Skeletal muscle satellite cell (primary cell): Measurements from ENCODE around the gene TGM2.

ENCODE experiments used
- H3K27me3 ChIP-seq: 2 replicates; pipeline ENCODE4 v1.7.0; 2013; ENCODE audit warnings: low read length; ENCODE audit not compliant: control insufficient read depth, insufficient read depth
- H3K36me3 ChIP-seq: 2 replicates; pipeline ENCODE4 v1.7.0; 2013; ENCODE audit warnings: mild to moderate bottlenecking, control low read depth, low read length; ENCODE audit not compliant: insufficient read depth
- H3K4me1 ChIP-seq: 2 replicates; pipeline ENCODE4 v1.7.0; 2013; ENCODE audit warnings: low read length; ENCODE audit not compliant: control insufficient read depth, insufficient read depth
- H3K4me2 ChIP-seq: 2 replicates; pipeline ENCODE4 v1.7.0; 2013; ENCODE audit warnings: mild to moderate bottlenecking, low read length
- H3K4me3 ChIP-seq: 2 replicates; pipeline ENCODE4 v1.7.0; 2013; ENCODE audit warnings: low read length
- H3K9ac ChIP-seq: 2 replicates; pipeline ENCODE4 v1.7.0; 2013; ENCODE audit warnings: mild to moderate bottlenecking, low read depth, low read length, moderate library complexity
- H3K9me3 ChIP-seq: replicated peaks from 2 replicates; pipeline ENCODE4 v1.7.0; 2013; ENCODE audit warnings: mild to moderate bottlenecking, control low read depth, low read length

TGM2 gene

DNA sequence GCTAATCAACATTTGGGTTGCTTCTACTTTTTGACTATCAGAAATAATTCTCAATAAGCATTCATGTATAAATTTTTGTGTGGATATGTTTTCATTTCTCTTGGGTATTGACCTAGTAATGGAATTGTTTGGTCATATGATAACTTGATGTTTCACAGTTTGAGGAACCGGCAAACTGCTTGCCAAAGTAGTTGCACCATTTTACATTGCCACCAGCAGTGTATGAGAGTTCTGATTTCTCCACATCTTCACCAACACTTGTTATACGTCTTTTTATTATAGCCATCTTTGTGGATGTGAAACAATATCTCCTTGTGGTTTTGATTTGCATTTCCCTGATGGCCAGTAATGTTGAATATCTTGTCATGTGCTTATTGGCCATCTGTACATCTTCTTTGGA lies 42.6 kb upstream of the TGM2 start:
- Histone ChIP-seq H3K4me3 (no peak overlapping the region), H3K4me1 (peaks cover 31% of the 10 kb centered on the region), H3K27me3 (no peaks in the 10 kb centered on the region), H3K9ac (no peak overlapping the region), H3K36me3 (no peaks in the 10 kb centered on the region), H3K4me2 (no peak overlapping the region), H3K9me3 (no peaks in the 10 kb centered on the region)

DNA sequence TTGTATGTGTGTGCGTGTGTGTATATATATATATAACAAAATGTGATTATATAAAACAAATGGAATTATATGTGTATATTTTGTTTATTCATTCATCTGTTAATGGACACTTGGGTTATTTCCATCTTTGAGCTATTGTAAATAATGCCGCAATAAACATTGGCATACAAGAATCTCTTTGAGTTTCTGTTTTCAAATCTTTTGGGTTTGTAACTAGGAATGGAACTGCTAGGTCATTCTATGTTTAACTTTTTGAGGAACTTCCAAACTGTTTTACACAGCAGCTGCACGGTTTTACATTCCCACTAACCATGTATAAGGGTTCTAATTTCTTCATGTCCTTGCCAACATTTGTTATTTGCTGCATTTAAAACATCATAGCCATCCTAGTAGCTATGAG lies 39.9 kb upstream of the TGM2 start:
- H3K36me3 ChIP-seq, result no peaks in the 10 kb centered on the region
- H3K4me1 ChIP-seq, result peaks cover 26% of the 10 kb centered on the region
- H3K4me2 ChIP-seq, result no peak overlapping the region
- no peaks in the 10 kb centered on the region for H3K27me3 ChIP-seq
- no peak overlapping the region for H3K4me3 ChIP-seq
- no peaks in the 10 kb centered on the region for H3K9me3 ChIP-seq
- no peak overlapping the region for H3K9ac ChIP-seq

DNA sequence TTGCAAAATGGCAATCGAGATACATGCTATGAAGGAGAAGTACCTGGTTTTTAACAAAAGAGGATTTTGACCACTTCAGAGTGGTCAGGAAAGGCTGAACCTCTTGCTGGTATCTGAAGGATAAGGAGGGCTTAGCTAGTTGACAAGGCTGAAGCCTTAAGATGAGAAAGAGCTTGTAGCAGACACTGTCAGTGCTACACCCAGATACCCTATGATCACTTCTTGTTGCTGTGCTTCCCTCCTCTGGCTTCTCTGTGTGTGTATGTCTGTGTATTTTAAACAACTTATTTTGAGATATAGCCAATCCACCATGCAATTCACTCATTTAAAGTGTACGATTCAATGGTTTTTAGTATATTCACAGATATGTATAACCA lies 38.9 kb upstream of the TGM2 start:
- Histone ChIP-seq H3K4me3 (no peak overlapping the region), H3K4me2 (no peak overlapping the region), H3K27me3 (no peaks in the 10 kb centered on the region), H3K36me3 (no peaks in the 10 kb centered on the region), H3K9me3 (no peaks in the 10 kb centered on the region), H3K4me1 (peaks cover 20% of the 10 kb centered on the region), H3K9ac (no peak overlapping the region)

DNA sequence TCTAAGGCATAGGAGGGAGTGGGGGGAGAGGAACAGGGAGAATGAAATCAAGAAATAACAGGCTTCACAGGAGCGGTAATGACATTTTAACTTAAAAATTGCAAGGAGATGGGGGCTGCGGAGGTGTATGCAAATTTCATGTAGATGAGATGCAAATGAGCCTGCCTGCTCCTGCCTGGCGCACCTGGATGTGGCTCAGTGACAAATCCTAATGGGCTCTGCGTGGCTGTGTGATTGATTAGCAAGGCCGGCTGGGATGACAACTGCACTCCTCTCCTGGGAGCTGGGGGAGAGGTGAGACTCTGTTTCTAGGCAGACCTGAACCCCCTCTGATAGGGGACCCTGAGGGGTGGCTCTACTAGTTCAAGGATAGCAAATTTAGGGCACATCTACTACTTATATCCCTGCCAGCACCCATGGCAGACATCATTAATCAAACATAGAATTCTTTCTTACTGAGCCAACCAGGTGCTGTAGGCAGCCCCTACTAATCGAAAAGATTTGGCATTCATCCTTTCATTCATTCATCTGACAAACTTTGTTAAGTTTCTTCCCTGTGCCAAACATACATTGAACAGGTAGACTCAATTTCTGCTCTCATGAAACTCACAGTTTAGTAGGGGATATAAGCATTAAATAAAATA lies 38.4 kb upstream of the TGM2 start:
- H3K36me3 ChIP-seq, result no peaks in the 10 kb centered on the region
- H3K4me1 ChIP-seq, result peaks cover 18% of the 10 kb centered on the region
- H3K9me3 ChIP-seq, result no peaks in the 10 kb centered on the region
- no peaks in the 10 kb centered on the region for H3K27me3 ChIP-seq
- H3K4me3 ChIP-seq, result no peak overlapping the region
- no peak overlapping the region for H3K4me2 ChIP-seq
- no peak overlapping the region for H3K9ac ChIP-seq

DNA sequence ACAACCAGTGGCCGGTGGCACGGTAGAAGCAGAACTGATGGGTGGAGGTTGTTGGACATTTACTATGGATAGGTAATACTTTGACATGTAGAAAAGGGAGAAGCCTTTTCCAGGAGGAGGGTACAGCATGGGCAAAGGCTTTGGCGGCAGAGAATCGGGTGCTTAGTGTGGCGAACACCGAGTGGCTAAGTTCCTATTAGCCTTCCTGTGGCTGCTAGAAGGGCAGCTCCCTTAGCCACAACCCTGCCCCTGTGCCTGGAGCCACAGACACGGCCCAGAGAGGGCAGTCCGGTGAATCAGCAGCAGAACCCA lies 37.9 kb upstream of the TGM2 start:
- H3K9me3 ChIP-seq, result no peaks in the 10 kb centered on the region
- no peak overlapping the region for H3K4me3 ChIP-seq
- H3K36me3 ChIP-seq, result no peaks in the 10 kb centered on the region
- H3K9ac ChIP-seq, result no peak overlapping the region
- no peak overlapping the region for H3K4me2 ChIP-seq
- peaks cover 23% of the 10 kb centered on the region for H3K4me1 ChIP-seq
- H3K27me3 ChIP-seq, result no peaks in the 10 kb centered on the region

DNA sequence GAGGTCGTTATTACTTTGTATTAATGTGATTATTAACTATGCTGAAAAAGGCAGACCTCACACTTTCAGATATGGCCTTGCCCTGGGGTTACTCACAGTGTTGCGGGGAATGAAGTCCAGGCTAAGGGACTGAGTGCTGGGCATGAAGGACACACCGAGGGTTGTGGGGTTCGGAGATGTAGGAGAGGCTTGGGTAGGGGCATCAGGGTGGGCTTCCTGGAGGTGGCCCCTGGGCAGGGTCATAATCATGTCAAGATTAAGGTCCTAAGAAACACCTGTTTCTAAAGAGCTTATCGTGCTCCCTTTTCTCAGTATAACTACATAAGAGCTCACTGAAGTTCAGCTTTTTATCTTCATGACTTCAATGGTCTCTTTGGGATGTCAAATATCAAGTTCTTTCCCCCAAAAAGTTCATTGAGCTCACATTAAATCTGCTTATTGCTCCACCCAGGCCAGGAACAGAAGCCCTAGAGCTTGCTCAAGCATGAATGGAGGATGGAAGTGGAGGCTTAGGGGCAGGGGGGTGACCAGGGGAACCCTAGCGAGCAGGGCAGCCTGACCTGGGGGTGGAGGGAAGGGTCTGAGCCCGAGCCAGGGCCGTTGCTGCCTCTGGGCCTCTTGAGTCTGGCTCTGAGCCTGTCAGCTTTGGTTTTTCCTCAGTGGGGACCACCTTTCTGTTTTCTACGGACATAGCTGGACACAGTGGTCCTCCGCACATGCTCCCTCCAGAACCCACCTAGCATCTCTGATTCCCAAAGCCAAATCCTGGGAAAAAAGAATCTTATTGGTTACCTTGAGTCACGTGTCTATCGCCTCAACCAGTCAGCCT lies 37.3 kb upstream of the TGM2 start:
- H3K4me3 ChIP-seq, result no peak overlapping the region
- H3K27me3 ChIP-seq, result no peaks in the 10 kb centered on the region
- no peak overlapping the region for H3K4me2 ChIP-seq
- H3K9ac ChIP-seq, result no peak overlapping the region
- no peaks in the 10 kb centered on the region for H3K9me3 ChIP-seq
- no peaks in the 10 kb centered on the region for H3K36me3 ChIP-seq
- H3K4me1 ChIP-seq, result peaks cover 23% of the 10 kb centered on the region

DNA sequence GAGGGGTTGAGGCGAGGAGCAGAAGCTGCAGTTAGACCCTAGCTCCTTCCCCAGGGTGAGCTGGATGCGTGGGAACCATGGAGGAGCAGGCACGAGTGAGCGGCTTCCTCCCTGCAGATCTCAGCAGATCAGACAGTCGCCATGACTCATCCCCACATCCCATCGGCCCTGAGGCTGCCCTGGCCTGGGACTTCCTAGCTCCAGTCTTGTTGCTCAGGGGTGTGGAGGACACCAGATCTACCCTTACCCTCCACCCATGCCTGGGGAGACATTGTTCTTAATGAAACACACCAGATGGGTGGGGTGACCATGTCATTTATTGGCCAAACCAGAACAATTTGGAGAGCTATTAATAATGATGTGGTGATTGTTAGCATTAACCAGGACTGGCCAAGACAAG lies 36.3 kb upstream of the TGM2 start:
- H3K27me3 ChIP-seq, result no peaks in the 10 kb centered on the region
- no peak overlapping the region for H3K9ac ChIP-seq
- H3K4me3 ChIP-seq, result no peak overlapping the region
- no peaks in the 10 kb centered on the region for H3K9me3 ChIP-seq
- H3K36me3 ChIP-seq, result no peaks in the 10 kb centered on the region
- no peak overlapping the region for H3K4me2 ChIP-seq
- H3K4me1 ChIP-seq, result peaks cover 23% of the 10 kb centered on the region

DNA sequence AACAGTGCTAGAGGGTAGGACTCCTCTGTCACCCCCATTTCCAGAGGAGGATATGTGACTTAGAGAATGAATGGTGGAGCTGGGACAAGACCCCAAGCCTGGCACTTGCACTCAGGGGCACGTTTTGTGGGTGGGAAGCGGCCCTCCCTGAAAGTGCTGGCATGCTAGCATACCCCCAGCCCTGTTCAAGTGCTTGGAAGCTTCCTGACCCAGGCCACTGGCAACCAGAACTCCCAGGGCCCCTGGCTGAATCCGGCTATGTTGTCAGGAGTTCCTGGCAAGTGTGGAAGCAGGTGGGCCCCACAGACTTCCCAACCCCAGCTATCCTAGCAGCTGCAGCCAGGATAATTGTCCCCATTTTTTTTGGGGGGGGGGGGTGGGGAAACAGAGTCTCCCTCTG lies 35.6 kb upstream of the TGM2 start:
- H3K9ac ChIP-seq, result no peak overlapping the region
- no peaks in the 10 kb centered on the region for H3K36me3 ChIP-seq
- H3K4me3 ChIP-seq, result no peak overlapping the region
- H3K27me3 ChIP-seq, result no peaks in the 10 kb centered on the region
- H3K4me2 ChIP-seq, result no peak overlapping the region
- H3K9me3 ChIP-seq, result no peaks in the 10 kb centered on the region
- H3K4me1 ChIP-seq, result peaks cover 23% of the 10 kb centered on the region

DNA sequence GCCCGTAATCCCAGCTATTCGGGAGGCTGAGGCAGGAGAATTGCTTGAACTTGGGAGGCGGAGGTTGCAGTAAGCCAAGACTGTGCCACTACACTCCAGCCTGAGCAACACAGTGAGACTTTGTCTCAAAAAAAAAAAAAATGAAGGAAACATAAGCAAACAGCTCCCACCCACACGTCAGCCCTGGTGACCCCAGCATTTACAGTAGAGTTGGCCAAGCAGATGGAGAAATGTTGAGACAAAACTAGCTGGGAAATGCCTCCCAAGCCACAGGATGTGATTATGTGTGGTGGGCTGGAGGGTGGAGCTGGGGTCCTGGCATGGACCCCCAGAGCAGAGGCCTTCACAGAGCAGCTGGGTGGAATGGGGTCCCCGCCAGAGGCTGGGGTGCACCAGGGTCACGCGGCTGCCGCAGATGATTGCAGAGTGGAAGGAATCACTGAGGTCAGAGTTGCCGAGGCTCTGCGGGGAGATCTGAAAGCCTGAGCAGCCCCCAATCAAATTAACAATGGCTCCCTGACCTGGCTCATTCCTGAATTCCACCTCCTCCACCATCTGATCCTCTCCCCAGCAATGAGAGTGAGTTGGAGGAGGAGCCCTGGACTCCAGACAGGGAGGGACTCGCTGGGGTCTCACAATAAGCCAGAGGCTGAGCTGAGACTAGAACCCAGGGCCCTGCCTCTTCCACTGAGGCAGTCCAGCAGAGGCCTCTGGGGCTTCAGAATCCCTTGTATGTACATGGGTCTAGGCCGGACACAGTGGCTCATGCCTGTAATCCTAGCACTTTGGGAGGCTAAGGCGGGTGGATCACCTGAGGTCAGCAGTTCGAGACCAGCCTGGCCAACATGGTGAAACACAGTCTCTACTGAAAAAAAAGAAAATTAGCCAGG lies 34.7 kb upstream of the TGM2 start:
- Histone ChIP-seq H3K9ac (no peak overlapping the region), H3K9me3 (no peaks in the 10 kb centered on the region), H3K4me2 (no peak overlapping the region), H3K36me3 (no peaks in the 10 kb centered on the region), H3K27me3 (no peaks in the 10 kb centered on the region), H3K4me1 (peaks cover 23% of the 10 kb centered on the region), H3K4me3 (no peak overlapping the region)

DNA sequence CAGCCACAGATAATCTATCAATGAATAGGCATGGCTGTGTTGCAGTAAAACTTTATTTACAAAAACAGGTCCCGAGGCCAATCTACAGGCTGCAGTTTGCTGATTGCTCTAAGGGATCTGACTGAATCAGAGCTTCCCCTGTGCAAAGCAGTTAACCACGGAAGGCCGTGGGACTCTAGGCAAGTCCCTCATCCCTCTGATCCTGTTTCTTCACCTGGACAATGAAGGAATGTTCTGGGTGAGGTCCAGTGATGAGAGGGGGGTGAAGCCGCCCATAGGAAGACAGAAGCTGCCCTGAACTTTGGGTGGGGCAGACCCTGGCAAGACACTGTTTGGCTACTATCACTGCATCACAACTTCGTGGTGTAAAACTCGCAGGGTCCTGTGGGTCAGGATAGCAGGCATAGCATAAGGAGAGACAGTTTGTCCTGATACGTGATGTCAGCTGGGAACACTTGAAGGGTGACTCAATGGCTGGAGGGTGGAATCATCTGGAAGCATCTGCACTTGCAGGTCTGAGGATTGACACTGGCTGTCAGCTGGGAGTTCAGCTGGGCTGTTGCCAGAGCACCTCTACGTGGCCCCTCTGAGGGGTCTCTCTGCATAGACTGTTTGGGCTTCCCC lies 33.3 kb upstream of the TGM2 start:
- Histone ChIP-seq H3K4me1 (peaks cover 23% of the 10 kb centered on the region), H3K9ac (no peak overlapping the region), H3K27me3 (no peaks in the 10 kb centered on the region)

DNA sequence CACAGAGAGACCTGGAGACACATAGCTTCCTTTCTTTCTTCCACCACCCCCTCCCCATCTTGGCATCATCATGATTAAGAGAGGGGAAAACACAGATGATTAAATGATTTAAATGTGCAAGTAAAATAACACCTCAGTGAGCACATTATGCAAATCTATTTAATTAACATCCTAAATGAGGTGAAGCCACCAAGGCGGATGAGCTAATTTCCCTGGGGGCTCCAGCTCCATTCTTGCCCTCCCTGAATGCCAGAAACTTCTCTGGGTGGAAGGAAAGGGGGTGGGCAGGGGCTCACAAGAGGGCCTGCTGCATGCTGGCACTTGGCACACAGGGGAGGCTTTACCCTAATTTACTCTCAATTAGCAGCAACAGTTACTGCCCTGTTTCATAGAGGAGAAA lies 32.5 kb upstream of the TGM2 start:
- H3K4me1 ChIP-seq, result peaks cover 23% of the 10 kb centered on the region
- no peak overlapping the region for H3K9ac ChIP-seq
- H3K4me2 ChIP-seq, result no peak overlapping the region
- H3K4me3 ChIP-seq, result no peak overlapping the region
- no peaks in the 10 kb centered on the region for H3K36me3 ChIP-seq
- no peaks in the 10 kb centered on the region for H3K9me3 ChIP-seq
- no peaks in the 10 kb centered on the region for H3K27me3 ChIP-seq

More for the DNA sequence above, 33.3 kb upstream of the TGM2 start:
- no peak overlapping the region for H3K4me3 ChIP-seq
- H3K4me2 ChIP-seq, result no peak overlapping the region
- H3K9me3 ChIP-seq, result no peaks in the 10 kb centered on the region
- H3K36me3 ChIP-seq, result no peaks in the 10 kb centered on the region
